GM21367 (cell line): ENCODE measurements around the gene CTPS1.
A peak's percentile ranks its signal among the peaks of the same experiment; 100 is the strongest.

Experiments
- ATAC-seq: cut with Tn5 transposase; IDR thresholded peaks from one replicate; pipeline ENCODE4 v1.9.1; 2021; ENCODE audit not compliant: unreplicated experiment

Gene CTPS1

GRCh38 chr1:40966417-40966816 lies 13.1 kb upstream of the CTPS1 start:
- no peak for ATAC-seq

- ATAC-seq = no peak
Measured at GRCh38 chr1:40969445-40969844, 10.1 kb upstream of the CTPS1 start.

- ATAC-seq = no peak
Measured at GRCh38 chr1:40971966-40972365, 7.5 kb upstream of the CTPS1 start.

- ATAC-seq = no peak
Measured at GRCh38 chr1:40973912-40974311, 5.6 kb upstream of the CTPS1 start.

DNA sequence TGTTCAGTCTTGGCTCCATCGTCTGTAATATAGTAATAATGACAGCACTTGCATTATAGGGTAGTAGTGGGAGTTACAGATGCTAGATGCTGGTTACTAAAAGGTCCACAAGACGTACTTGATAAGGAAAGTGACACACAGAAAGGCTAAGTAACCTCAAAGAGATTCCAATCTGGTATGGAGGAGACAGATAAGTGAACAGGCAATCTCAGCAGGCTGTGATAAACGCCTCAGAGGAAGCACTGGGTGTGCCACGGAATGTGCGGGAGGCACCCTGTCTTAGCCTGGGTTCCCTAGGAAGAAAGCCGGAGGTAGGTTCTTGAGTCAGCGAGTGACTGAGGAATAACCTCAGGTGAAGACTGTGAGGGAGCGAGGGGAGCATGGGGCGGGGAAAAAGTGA lies 4.6 kb upstream of the CTPS1 start:
- ATAC-seq = no peak

- ATAC-seq = no peak
Measured at GRCh38 chr1:40976952-40977690, 2.4 kb upstream of the CTPS1 start.

DNA sequence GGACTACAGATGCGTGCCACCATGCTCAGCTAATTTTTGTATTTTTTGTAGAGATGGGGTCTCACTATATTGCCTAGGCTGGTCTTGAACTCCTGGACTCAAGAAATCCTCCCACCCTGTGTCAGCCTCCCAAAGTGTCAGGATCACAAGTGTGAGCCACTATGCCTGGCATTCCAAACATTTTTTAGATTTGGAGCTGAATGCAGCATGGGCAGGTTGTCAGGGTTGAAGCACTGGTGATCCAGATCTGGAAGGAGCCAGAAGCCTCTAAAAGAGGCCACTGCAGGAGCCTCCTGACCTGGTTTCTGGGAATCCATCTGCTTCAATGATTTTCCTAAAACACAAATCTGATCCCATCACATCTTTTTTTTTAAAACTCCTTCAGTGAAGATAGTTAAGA lies 1.8 kb upstream of the CTPS1 start:
- no peak for ATAC-seq

- ATAC-seq = no peak
Measured at GRCh38 chr1:40978886-40979240, 633 bp upstream of the CTPS1 start.

GRCh38 chr1:40980068-40980452 lies 564 bp downstream of the CTPS1 start:
- ATAC-seq = peak; percentile 13

- peak; percentile 1 for ATAC-seq
Measured at GRCh38 chr1:40980453-40981121, 1.1 kb downstream of the CTPS1 start.

DNA sequence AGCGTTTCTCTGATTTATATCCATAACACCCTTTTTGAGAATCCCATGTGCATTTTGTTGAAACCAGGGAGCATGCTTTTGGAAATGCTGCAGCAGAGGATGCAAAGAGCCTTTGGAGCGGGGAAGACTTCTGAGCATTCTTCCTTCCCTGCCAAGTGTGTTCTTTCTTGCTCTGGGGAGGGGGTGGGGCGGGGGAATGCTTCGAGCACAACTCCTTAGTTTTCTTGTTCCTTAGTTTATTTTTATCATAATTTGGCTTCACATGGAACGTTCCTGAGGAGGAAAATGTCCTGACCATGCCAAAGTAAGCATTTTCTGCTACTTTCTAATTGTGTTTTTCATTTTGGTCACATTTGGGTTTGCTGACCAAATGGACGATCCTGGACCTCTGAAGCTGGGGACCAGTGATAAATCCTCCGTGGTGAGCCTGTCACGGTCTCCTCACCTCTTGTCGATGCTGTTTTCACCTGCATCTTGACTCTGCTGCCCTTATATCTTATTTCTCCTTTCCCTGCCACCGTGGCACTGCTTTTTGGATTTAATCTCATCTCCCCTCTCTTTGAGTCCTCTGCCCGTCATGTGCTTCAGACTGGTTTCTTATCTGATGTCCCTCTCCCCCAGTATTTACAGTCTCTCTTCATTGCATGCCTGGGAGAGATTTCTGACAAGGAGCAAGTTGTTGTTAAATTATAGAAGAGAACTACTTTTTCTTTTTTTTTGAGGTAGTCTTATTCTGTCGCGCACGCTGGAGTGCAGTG lies 2.4 kb downstream of the CTPS1 start:
- ATAC-seq = no peak

DNA sequence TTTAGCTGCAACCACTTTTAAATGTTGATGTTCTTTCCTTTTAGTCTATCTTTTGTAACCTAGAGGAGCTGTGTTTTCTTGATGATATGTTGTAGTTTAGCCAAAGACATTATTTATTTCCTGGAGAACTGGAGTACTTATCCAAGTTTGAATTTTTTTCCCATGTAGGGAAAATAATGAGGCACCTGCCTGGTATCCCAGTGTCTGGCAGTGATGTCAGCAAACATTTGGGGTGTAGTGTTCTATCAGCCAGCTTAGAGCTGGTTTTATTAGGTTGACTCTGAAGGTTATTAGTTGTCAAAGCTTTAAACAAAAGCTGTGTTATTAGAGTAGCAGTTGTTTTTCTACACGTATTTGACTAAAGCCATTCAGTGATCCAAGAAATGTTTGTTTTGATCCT lies 3.2 kb downstream of the CTPS1 start:
- no peak for ATAC-seq

DNA sequence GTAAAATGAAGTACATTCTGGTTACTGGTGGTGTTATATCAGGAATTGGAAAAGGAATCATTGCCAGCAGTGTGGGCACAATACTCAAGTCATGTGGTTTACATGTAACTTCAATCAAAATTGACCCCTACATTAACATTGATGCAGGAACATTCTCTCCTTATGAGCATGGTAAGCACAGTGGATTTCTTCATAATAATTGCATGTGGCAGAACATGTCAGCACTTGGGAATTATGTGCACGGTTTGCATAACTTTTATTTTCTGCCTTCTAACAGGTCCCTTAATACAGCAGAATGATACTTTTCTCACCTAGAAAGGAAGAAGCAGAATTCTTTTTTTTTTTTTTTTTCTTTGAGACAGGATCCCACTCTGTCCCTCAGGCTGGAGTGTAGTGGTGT lies 3.8 kb downstream of the CTPS1 start:
- no peak for ATAC-seq

DNA sequence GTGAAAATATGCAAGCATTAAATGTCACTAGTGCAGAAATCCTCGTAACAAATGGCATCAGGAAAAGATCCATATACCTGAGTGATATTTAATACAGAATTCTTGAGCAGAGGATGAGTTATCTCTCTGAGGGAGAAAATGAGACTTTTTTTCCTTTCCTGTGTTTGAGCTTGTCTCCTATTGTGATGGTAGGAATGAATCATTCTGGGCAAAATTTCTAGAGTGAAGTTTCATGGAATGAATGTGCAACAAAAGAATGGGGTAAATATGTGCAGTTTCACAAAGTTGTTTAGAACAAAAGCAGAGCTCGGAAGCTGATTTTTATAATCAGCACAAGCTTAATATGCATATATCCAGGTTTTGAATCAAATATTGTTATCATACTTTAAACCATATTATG lies 4.6 kb downstream of the CTPS1 start:
- ATAC-seq = no peak

- no peak for ATAC-seq
Measured at GRCh38 chr1:40984531-40984930, 5.0 kb downstream of the CTPS1 start.

DNA sequence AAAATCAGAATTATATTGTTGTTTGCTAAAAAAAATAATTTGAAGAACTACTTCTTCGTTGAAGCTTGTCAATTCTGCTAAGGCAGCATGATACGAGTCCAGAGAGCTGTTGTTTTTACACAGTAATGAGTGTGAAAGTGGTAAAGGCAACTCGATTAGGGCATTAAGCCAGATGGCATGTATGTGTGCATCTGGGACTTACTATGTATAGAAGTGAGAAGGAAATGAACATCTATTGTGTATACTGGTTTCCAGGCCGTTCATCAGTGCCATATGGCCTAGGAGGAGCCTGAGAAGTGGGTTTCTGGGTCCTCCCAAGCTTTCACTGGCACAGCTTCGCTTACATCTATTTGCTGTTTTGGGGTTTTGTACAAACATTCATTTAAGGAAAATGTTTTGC lies 5.7 kb downstream of the CTPS1 start:
- ATAC-seq = no peak

GRCh38 chr1:40985875-40986274 lies 6.4 kb downstream of the CTPS1 start:
- ATAC-seq = no peak

- ATAC-seq = no peak
Measured at GRCh38 chr1:40986328-40986783, 6.9 kb downstream of the CTPS1 start.

DNA sequence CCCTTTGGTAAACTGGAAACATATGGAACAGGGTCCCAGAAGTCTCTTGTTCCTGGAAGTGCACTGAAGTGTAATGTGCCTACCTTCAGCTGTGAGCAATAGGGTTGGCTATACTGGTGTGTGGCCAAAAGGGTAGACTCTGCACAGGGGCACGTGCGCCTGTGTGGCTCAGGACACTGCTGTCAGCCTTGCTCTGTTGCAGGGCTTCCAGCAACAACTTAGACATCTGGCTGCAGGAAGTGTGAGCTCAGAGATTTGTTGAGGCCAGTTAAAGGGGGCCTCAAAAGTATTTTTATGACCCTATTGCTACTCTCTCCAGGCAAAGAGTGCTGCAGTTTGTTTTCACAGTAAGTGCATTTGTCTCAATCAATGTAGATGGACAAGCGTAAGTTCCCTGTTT lies 7.5 kb downstream of the CTPS1 start:
- no peak for ATAC-seq

DNA sequence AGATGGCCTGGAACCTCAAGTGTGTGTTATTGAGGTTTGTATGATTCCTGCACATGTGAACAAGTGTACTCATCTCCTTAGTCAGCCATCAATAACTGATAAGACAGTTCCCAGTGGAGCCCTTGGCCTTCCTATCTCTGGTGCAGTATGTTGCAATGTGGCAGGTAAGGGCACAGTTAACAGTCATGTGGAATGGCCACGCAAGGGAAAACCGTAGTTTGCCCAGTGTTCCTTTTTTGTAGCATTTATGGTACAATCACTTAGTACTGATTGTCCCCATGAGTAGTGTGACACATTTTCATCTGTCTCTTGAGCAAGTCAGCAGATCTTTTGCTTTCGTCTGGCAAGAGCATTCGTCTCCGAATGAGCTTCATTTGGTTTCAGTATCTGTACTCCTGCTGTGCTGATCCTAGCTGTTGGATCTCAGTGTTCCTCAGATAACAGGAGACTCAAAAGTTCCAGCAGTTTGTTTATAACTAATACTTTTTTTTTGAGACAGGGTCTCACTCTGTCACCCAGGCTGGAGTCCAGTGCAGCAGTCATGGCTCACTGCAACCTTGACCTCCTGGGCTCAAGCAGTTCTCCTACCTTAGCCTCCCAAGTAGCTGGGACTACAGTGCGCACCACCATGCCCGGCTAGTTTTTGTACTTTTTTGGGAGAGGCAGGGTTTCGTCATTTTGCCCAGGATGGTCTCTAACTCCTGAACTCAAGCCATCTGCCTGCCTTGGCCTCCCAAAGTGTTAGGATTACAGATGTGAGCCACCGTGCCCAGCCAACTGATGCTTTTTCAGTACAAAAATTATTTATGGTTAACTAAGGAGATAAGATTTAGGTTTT lies 8.2 kb downstream of the CTPS1 start:
- ATAC-seq = no peak

- ATAC-seq = no peak
Measured at GRCh38 chr1:40988280-40988679, 8.8 kb downstream of the CTPS1 start.
